ENCODE results near the gene PPM1B. TPM values are rescaled to one million over a fixed set of nuclear protein-coding genes. Genes with fewer than 3 reads are reported as not detected.

The PPM1B gene
- total and polyA plus RNA-seq, 10 of the 15 experiments (the other 5 are each of a cell fraction or from before 2014, with no cell fraction given), result 12.5 to 53.4 (median 33.7) TPM

DNA sequence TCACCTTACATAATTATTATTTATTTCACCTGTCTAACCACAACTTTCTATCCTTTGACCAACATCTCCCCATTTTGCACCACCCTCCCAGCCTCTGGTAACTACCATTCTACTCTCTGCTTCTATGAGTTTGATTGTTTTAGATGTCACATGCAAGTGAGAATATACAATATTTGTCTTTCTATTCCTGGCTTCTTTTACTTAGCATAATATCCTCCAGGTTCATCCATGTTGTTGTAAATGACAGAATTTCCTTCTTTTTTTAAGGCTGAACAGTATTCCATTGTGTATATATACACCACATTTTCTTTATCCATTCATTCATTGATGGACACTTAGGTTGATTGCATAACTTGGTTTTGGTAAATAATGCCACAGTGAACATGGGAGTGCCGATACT, 24.0 kb downstream of the PPM1B start:
- no peaks in the 10 kb centered on the region; a peak in 2 of 4 replicates for H3K36me3 ChIP-seq (ENCODE audit: control insufficient read depth in 2 of 2, insufficient read depth in 2 of 2, low read length in 1 of 2)
- ChIA-PET SMC1A (ENCODE audit: uncharacterized antibody, unreplicated experiment) (interaction anchor here (0.6 to 4.2 kb wide), 7 partner anchors 9 to 65 kb away, joined by 3 to 27 read pairs (median 19); no protein-coding TSS in a partner anchor), RAD21 (ENCODE audit: unreplicated experiment) (interaction anchor here (1.7 to 2.7 kb wide), 3 partner anchors 10 to 22 kb away, joined by 8 to 19 read pairs (median 18); no protein-coding TSS in a partner anchor), CTCF (interaction anchor here (0.7 to 1.7 kb wide), 7 partner anchors 10 to 104 kb away, joined by 3 to 7 read pairs (median 5); no protein-coding TSS in a partner anchor), POLR2A (interaction anchor here (0.6 to 2.1 kb wide), 3 partner anchors 20 to 530 kb away, joined by 3 to 8 read pairs (median 4); partner anchors contain the start of gene PPM1B)
- H2AFZ ChIP-seq (ENCODE audit: control insufficient read depth, low read depth, low read length), result no peak overlapping the region
- no peak for ATAC-seq
- no peak overlapping the region for H3K4me3 ChIP-seq
- peaks cover 74% of the 10 kb centered on the region for H3K79me2 ChIP-seq (ENCODE audit: control insufficient read depth, insufficient read depth, low read length)
- no peak for FAIRE-seq
- H4K20me1 ChIP-seq (ENCODE audit: control insufficient read depth, insufficient read depth), result no peaks in the 10 kb centered on the region; the same call in 1 of the 2 replicates
- no peak overlapping the region for H3K9ac ChIP-seq (ENCODE audit: control insufficient read depth, insufficient read depth, low read length)
- H3K4me2 ChIP-seq (ENCODE audit: control insufficient read depth, insufficient read depth), result peak overlapping the region; percentile 68
- in situ Hi-C loops (cut with MboI) (no loop called here), intact Hi-C loops (cut with micrococcal nuclease; ENCODE audit: unreplicated experiment) (no loop called here)
- no TSS peak for BruUV-seq (replicated peaks)
- peaks cover 39% of the 10 kb centered on the region for H3K4me1 ChIP-seq (ENCODE audit: control insufficient read depth, insufficient read depth, low read length)
- H3K27ac ChIP-seq (ENCODE audit: control insufficient read depth, insufficient read depth), result peak overlapping the region; percentile 59; the same call in 1 of the 2 replicates
- TF ChIP-seq NFIC (IDR thresholded peaks at IDR 0.05; ENCODE audit: low read depth, low read length), result no peak
- TF ChIP-seq TARDBP (IDR thresholded peaks at IDR 0.05; ENCODE audit: borderline replicate concordance), result no peak
- no peak for TF ChIP-seq BRCA1 (IDR thresholded peaks at IDR 0.05; ENCODE audit: low read depth, low read length)
- TF ChIP-seq SP1 (IDR thresholded peaks at IDR 0.05; ENCODE audit: low read depth, low read length), result no peak
- no peak for TF ChIP-seq ZSCAN29 (IDR thresholded peaks at IDR 0.05)
- no peak for TF ChIP-seq HCFC1 (IDR thresholded peaks at IDR 0.05; ENCODE audit: low read length)
- TF ChIP-seq, protein P1, sequence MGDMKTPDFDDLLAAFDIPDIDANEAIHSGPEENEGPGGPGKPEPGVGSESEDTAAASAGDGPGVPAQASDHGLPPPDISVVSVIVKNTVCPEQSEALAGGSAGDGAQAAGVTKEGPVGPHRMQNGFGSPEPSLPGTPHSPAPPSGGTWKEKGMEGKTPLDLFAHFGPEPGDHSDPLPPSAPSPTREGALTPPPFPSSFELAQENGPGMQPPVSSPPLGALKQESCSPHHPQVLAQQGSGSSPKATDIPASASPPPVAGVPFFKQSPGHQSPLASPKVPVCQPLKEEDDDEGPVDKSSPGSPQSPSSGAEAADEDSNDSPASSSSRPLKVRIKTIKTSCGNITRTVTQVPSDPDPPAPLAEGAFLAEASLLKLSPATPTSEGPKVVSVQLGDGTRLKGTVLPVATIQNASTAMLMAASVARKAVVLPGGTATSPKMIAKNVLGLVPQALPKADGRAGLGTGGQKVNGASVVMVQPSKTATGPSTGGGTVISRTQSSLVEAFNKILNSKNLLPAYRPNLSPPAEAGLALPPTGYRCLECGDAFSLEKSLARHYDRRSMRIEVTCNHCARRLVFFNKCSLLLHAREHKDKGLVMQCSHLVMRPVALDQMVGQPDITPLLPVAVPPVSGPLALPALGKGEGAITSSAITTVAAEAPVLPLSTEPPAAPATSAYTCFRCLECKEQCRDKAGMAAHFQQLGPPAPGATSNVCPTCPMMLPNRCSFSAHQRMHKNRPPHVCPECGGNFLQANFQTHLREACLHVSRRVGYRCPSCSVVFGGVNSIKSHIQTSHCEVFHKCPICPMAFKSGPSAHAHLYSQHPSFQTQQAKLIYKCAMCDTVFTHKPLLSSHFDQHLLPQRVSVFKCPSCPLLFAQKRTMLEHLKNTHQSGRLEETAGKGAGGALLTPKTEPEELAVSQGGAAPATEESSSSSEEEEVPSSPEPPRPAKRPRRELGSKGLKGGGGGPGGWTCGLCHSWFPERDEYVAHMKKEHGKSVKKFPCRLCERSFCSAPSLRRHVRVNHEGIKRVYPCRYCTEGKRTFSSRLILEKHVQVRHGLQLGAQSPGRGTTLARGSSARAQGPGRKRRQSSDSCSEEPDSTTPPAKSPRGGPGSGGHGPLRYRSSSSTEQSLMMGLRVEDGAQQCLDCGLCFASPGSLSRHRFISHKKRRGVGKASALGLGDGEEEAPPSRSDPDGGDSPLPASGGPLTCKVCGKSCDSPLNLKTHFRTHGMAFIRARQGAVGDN (IDR thresholded peaks at IDR 0.05), result no peak
- TF ChIP-seq TAF1 (IDR thresholded peaks at IDR 0.05; ENCODE audit: borderline replicate concordance, low read depth, low read length), result no peak
- TF ChIP-seq CHD2 (IDR thresholded peaks at IDR 0.05; ENCODE audit: borderline replicate concordance, low read depth, low read length), result no peak
- TF ChIP-seq ZNF24 (IDR thresholded peaks at IDR 0.05), result no peak
- H3K9me3 ChIP-seq (replicated peaks; ENCODE audit: control insufficient read depth, insufficient read depth, low read length), result no peaks in the 10 kb centered on the region; the same call in 2 of the 3 replicates
- 100% methylated on average over 1 of the region's 1 CpG for WGBS (ENCODE audit: insufficient coverage, insufficient replicate concordance, low lambda C conversion rate, missing lambda C conversion rate)
- no peaks in the 10 kb centered on the region for H3K27me3 ChIP-seq (replicated peaks in 1 of 2; ENCODE audit: control insufficient read depth in 2 of 2, insufficient read depth in 2 of 2, low read length in 1 of 2)
- DNase-seq (ENCODE audit: low read depth, low spot score), result no peak

Data from GM12878 (cell line).